Hindlimb muscle (tissue), 1 donor: ENCODE results near the gene SACM1L. TPM values are rescaled to one million over a fixed set of nuclear protein-coding genes. Genes with fewer than 3 reads are reported as not detected.
"Not testable (repeated sequence)": the region's sequence is repeated elsewhere in the genome, so short reads cannot be mapped to it uniquely, and the experiment has no call there.

Experiments used
- DNase-seq: peaks from one replicate; pipeline ENCODE4 v3.0.0-alpha.2; 2013
- polyA plus RNA-seq: library from polyadenylated mRNA; unstranded; fragments of 120-200 nt; gene quantifications from one replicate; pipeline ENCODE4 v1.2.1, GENCODE V29; 2013; ENCODE audit not compliant: insufficient read length

The SACM1L gene
- polyA plus RNA-seq, 1 donor, result 28.0 TPM

DNA sequence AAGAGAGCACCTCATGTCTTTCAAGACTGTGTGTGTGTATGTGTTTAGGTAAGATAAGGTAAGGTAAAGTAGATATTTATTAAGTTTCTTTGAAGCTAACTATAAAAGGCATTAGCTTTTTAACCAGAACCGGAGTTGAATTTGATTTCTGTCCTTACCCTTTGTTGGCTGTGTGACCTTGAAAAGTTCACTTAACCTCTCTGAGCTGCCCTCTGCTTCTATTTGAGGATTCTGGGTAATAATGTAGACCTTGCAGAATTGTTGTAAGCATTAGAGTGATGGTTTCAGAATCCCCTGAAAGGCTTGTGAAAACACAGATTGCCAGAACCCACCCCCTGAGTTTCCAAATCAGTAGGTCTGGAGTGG lies 21.6 kb upstream of the SACM1L start:
- DNase-seq, result no peak

GRCh38 chr3:45670436-45670835 lies 18.8 kb upstream of the SACM1L start:
- DNase-seq, result no peak

DNA sequence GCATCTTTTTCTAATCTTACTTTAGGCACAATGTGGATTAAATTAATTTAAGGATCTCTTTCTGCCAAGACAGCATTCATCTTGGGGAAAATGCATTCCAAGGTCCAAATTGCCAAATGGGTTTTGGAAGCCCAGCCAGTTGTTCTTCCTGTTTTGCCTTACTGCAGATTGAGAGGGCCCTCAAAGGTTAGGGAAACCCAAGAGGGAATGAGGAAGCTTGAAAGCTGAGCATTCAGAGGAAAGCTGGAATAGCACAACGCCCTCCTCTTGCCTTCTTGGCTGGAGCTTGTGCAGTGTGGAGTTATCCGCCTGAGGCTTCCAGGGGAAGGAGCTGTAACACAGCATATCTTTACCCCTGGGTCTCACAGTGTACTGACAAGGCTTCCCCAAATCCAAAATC lies 18.2 kb upstream of the SACM1L start:
- DNase-seq, result peak; percentile 58

GRCh38 chr3:45673273-45673672 lies 15.9 kb upstream of the SACM1L start:
- DNase-seq, result no peak

- DNase-seq, result no peak
These were observed 12.7 kb upstream of the SACM1L start for GRCh38 chr3:45676325-45677032.

DNA sequence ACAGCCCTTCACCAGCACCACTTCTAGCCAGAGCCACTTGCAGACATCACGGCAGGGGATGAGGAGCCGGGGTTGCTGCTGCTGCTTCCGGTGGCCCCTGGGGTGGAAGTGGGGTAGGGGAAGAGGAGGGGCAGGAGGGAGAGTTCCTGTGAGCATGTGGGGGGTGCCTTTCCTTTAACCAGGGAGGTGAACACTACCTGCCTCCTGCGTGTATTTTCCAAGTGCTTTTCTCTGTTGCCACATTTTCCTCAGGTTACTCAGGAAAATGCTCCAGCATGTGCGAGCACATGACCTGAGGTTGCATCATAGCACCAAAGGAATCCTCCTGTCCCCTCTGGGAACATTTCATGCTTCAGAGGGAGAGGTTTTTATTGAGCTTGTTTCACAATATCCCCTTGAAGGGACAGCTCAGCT lies 12.2 kb upstream of the SACM1L start:
- no peak for DNase-seq

DNA sequence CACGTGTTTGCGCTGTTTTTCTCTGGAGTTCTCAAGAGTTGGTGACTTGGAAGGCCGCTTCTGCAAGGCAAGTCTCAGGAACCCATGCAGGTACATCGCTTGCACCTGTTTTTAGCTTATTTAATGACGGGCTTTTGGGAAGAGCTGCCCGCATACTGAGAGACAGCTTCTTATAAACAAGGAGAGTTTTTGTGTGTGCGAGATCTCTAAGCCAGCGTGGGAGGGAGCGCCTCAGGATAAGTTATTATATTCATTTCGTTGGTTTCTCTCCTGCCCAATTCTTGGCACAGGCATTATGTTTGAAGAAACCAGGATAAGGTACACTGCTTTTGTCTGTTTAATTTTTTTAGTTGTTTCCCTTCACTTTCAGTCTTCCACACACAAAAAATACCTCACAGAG lies 11.4 kb upstream of the SACM1L start:
- no peak for DNase-seq

GRCh38 chr3:45679805-45680204 lies 9.4 kb upstream of the SACM1L start:
- no peak for DNase-seq

GRCh38 chr3:45681221-45681620 lies 8.0 kb upstream of the SACM1L start:
- no peak for DNase-seq

DNA sequence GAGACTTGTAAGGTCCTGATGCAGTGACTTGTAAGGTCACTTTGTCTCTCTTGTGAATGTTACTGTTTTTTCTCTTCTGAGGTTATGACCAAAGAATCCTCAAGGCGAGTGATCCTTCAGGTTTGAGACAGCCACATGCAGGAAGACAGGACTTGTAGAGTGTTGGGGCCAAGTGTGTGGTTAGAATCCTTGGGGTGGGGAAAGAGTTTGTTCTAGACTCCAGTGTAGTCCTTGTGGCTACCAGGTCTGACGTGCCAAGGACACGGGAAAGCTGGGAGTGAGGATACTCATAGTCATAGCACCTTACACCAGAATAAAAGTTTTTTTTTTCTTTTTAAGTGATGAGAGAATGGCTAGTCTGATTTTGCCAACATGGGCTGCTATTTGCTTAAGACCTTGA lies 7.3 kb upstream of the SACM1L start:
- no peak for DNase-seq

DNA sequence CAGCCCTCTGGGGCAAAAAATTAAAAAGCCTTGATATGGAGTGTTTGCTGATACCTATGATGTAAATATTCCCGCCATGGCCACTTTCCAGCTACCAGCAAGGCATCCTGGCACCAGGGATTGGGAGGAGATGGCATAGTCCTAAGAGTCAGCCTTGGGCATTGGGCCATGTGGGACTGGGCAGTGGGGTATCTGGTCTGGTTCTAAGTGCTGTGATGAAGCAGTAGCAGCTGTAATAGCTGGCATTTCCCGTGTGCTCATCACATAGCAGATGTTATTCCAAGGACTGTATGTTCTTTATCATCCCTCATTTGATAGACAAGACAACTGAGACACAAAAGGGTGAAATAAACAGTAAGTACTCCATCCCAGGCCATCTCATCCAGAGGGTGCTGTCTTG lies 6.9 kb upstream of the SACM1L start:
- no peak for DNase-seq

GRCh38 chr3:45682786-45683185 lies 6.4 kb upstream of the SACM1L start:
- no peak for DNase-seq

- DNase-seq, result no peak
These were observed 5.5 kb upstream of the SACM1L start for GRCh38 chr3:45683417-45684326.

GRCh38 chr3:45684327-45684892 lies 4.8 kb upstream of the SACM1L start:
- DNase-seq, result no peak

GRCh38 chr3:45685722-45686121 lies 3.5 kb upstream of the SACM1L start:
- DNase-seq, result not testable (repeated sequence)

DNA sequence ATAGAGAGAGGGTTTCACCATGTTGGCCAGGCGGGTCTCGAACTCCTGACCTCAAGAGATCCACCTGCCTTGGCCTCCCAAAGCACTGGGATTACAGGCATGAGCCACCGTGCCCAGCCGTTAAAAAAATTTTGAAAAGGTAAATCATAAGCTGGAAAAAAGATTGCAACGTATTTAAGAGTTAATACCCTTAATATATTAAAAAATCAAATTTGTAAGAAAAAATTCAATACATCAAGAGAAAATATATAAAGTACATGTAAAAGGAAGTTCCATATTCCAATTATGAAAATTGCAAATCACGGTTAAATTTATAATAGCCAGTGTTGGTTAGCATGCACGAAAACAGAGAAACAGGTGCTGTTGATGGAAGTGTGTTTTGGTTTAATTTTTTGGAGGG lies 2.3 kb upstream of the SACM1L start:
- DNase-seq, result no peak

- DNase-seq, result no peak
These were observed 1.4 kb upstream of the SACM1L start for GRCh38 chr3:45687828-45688193.

DNA sequence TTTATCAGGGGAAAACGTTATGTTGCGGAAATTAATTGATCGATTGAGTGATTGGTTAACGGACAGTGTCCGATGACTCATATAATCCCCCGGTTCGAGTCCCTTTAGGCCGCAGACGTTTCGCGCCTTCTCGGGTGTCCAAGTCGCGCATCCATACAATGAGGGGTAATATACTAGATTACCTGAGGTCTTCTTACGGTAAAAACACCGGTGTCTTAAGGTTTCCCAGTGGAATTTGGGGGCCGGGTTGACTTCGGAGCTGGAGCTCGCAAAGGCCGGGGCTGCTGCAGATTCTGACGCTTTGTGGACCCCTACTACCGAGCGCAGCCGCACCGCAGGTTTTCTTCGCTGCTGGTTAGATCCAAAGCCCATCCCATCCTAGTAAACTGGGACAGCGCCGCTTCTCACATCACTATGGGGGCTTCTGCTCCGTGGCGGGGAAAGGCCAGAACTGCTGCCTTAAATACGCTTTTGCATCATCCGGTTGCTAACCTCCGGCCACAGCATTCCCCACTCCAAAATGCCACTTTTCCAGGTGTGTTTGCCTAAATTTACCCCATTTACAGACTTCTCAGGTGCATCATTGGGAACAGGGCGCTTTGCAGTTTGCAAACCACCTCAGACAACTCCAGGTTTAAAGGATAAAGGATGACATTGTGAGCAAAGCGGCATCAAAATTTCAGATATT lies 858 bp upstream of the SACM1L start:
- peak; percentile 52 for DNase-seq

GRCh38 chr3:45689787-45690145 lies 570 bp downstream of the SACM1L start:
- DNase-seq, result no peak

DNA sequence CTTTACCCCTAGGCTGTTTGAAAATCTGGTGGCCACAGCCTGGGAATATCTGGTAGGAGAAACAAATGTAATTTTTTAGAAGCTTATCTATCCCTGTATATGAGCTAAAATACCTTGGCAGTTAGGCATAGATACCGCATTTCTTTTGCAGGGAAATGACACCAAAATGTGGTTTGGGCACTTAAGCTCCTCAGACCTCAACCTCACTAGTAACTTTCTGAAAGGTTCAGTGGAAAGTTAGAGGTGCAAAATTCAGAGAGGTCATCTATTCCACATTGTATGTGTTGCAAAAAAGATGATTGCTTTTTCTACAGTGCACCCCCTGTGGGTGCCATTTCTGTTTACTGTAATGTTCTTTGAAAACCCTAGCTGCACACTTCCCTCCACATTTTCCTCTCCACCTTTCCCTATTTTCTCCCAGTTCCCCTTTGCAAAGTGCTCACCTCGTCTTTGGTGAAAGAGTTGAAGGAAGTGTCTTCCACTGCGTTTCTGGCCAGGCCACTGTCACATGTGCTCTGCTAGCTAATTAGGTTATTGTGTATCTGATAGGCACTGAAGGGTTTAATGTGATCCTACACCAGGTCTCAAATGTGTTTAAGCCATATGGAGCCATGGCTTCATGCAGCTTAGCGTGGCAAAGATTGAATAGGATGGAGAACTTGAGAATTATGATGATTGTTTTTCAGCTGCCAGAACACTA lies 1.3 kb downstream of the SACM1L start:
- no peak for DNase-seq

GRCh38 chr3:45691842-45692241 lies 2.6 kb downstream of the SACM1L start:
- DNase-seq, result no peak

DNA sequence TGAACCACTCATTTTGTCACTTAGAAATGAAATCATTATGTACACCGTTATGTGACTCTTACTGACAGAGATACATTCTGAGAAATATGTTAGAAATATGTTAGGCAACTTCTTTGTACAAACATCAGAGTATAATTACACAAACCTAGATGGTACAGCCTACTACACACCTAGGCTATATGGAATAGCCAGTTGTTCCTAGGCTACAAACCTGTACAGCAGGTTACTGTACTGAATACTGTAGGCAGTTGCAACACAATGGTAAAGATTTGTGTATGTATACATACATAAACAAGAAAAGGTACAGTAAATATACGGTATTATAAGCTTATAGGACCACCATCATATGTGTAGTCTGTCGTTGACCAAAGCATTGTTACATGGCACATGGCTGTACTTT lies 3.7 kb downstream of the SACM1L start:
- no peak for DNase-seq
